ENCODE results near the gene DLL3.

The DLL3 gene

DNA sequence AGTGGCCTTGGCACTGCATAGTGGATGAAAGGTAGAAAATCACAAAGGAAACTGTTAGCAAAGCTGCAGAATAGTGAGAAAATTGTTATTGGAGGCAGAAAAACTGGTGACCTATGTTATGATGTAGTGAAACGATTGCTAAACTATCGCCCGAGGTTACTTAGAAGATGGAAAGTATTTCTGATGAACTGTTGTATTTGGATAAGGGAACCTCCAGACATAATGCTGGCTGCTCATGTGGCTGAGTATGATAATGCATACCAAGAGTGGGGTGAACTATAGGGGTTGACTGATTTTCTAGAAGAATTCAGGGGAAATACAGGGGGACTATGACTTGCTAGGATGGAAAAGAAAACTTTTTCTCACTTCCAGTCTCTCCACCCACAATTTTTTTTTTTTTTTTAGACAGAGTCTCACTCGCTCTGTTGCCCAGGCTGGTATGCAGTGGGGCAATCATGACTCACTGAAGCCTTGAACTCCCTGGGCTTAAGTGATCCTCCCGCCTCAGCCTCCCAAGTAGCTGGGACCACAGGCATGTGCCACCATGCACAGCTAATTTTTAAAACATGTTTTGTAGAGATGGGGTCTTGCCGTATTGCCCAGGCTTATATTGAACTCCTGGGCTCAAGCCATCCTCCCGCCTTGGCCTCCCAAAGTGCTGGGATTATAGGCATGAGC lies 45.6 kb downstream of the DLL3 start:
- H3K4me3 ChIP-seq (ENCODE audit: severe bottlenecking): no peak overlapping the region
- H3K36me3 ChIP-seq (ENCODE audit: low read depth): no peaks in the 10 kb centered on the region
- ATAC-seq (ENCODE audit: low read depth): no peak
- H3K9me3 ChIP-seq (ENCODE audit: severe bottlenecking): no peaks in the 10 kb centered on the region
- no peaks in the 10 kb centered on the region for H3K27me3 ChIP-seq (ENCODE audit: insufficient read depth, poor library complexity, severe bottlenecking)
- TF ChIP-seq, protein P1, sequence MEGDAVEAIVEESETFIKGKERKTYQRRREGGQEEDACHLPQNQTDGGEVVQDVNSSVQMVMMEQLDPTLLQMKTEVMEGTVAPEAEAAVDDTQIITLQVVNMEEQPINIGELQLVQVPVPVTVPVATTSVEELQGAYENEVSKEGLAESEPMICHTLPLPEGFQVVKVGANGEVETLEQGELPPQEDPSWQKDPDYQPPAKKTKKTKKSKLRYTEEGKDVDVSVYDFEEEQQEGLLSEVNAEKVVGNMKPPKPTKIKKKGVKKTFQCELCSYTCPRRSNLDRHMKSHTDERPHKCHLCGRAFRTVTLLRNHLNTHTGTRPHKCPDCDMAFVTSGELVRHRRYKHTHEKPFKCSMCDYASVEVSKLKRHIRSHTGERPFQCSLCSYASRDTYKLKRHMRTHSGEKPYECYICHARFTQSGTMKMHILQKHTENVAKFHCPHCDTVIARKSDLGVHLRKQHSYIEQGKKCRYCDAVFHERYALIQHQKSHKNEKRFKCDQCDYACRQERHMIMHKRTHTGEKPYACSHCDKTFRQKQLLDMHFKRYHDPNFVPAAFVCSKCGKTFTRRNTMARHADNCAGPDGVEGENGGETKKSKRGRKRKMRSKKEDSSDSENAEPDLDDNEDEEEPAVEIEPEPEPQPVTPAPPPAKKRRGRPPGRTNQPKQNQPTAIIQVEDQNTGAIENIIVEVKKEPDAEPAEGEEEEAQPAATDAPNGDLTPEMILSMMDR (IDR thresholded peaks at IDR 0.05; ENCODE audit: poor library complexity, severe bottlenecking): no peak
- peaks cover 17% of the 10 kb centered on the region for H3K4me1 ChIP-seq (ENCODE audit: insufficient read depth, poor library complexity, severe bottlenecking)
- peak overlapping the region; percentile 55 for H3K27ac ChIP-seq (ENCODE audit: poor library complexity, severe bottlenecking)
- no peak for DNase-seq (ENCODE audit: low spot score)

DNA sequence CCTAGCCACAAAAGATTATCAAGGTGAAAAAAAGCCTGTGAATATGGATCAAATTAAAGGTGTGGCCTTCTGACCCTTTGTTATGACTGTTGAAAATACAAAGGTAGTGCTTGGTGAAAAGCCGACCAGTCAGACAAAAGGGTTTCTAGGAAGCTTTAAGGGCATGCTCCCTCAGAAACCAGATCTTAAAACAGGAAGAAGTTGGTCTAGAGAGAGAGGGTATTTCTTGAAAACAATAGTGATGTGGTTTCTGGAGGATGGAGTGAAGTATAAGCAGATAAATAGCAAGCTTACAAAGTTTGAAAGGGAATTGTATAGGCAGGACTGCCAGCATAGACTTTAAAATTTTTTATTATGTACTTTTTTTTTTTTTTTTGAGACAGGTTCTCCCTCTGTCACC lies 46.2 kb downstream of the DLL3 start:
- Histone ChIP-seq H3K27ac (ENCODE audit: poor library complexity, severe bottlenecking) (no peak overlapping the region), H3K36me3 (ENCODE audit: low read depth) (no peaks in the 10 kb centered on the region), H3K27me3 (ENCODE audit: insufficient read depth, poor library complexity, severe bottlenecking) (no peaks in the 10 kb centered on the region), H3K4me1 (ENCODE audit: insufficient read depth, poor library complexity, severe bottlenecking) (peaks cover 17% of the 10 kb centered on the region), H3K9me3 (ENCODE audit: severe bottlenecking) (no peaks in the 10 kb centered on the region), H3K4me3 (ENCODE audit: severe bottlenecking) (no peak overlapping the region)
- DNase-seq (ENCODE audit: low spot score) (no peak), ATAC-seq (ENCODE audit: low read depth) (no peak)
- TF ChIP-seq, protein P1 (IDR thresholded peaks at IDR 0.05; ENCODE audit: poor library complexity, severe bottlenecking): no peak

DNA sequence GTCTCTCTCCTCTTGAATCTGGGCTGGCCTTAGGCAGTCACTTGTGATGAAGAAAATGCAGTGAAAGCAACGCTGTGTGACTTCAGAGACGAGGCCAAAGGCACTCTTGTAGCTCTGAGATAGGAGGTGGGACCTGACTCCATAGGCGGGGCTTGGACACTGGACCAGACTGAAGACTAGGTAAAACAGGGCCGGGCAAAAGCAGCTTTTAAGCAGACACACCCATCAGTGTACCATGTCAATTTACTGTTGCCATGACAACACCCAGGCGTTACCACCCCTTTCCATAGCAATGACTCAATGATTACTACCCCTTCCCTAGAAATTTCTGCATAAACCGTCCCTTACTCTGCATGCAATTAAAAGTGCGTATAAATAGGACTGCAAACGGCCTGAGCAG lies 47.9 kb downstream of the DLL3 start:
- Histone ChIP-seq H3K4me3 (ENCODE audit: severe bottlenecking) (no peak overlapping the region), H3K4me1 (ENCODE audit: insufficient read depth, poor library complexity, severe bottlenecking) (peaks cover 13% of the 10 kb centered on the region), H3K27ac (ENCODE audit: poor library complexity, severe bottlenecking) (no peak overlapping the region), H3K36me3 (ENCODE audit: low read depth) (no peaks in the 10 kb centered on the region), H3K27me3 (ENCODE audit: insufficient read depth, poor library complexity, severe bottlenecking) (no peaks in the 10 kb centered on the region), H3K9me3 (ENCODE audit: severe bottlenecking) (no peaks in the 10 kb centered on the region)
- DNase-seq (ENCODE audit: low spot score): no peak
- TF ChIP-seq, protein P1 (IDR thresholded peaks at IDR 0.05; ENCODE audit: poor library complexity, severe bottlenecking): no peak
- 0 out of 3 replicates have a peak, but pooled peaks have one; percentile 18 for ATAC-seq (ENCODE audit: low read depth)

DNA sequence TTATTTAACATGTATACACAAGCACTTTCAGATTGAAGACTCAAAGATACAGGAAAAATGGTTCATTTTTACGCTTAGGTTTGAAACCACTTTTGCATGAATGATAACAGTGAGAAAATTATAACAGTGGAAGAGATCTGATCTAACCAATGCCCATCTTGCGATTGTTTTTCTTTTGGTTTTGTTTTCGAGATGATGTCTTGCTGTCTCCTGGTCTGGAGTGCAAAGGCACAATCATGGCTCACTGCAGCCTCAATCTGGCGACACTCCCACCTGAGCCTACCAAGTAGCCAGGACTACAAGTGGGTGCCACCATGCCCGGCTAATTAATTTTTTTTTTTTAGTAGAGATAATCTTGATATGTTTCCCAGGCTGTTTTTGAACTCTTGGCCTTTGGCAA lies 51.5 kb downstream of the DLL3 start:
- DNase-seq (ENCODE audit: low spot score) (no peak), ATAC-seq (ENCODE audit: low read depth) (no peak)
- no peaks in the 10 kb centered on the region for H3K27me3 ChIP-seq (ENCODE audit: insufficient read depth, poor library complexity, severe bottlenecking)
- no peak overlapping the region for H3K27ac ChIP-seq (ENCODE audit: poor library complexity, severe bottlenecking)
- TF ChIP-seq, protein P1 (IDR thresholded peaks at IDR 0.05; ENCODE audit: poor library complexity, severe bottlenecking): no peak
- H3K4me1 ChIP-seq (ENCODE audit: insufficient read depth, poor library complexity, severe bottlenecking): no peaks in the 10 kb centered on the region
- H3K4me3 ChIP-seq (ENCODE audit: severe bottlenecking): no peak overlapping the region
- no peaks in the 10 kb centered on the region for H3K36me3 ChIP-seq (ENCODE audit: low read depth)
- no peaks in the 10 kb centered on the region for H3K9me3 ChIP-seq (ENCODE audit: severe bottlenecking)

DNA sequence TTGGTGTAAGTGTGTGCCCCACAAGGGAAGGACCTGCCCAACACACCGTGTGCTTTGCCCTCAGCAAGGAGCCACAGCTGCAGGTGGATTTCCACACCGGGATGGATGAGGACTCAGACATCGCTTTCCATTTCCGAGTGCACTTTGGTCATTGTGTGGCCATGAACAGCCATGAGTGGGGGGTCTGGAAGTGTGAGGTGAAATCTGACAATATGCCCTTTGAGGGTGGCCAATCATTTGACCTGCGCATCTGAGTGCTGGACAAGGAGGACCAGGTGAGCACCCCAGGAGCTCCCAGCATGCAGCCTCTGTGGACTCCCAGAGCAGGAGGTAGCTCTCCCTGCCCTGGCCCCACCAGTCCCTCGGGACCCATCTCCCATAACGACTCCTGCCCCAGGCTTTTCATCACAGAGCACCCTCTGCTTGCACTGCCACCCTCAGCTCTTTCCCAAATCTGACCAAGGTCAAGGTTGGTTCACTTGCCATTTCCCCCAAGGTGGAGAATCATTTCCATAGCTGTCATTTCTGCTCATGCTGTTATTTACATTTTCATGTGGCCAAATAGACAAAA lies 54.4 kb downstream of the DLL3 start:
- TF ChIP-seq, protein P1 (IDR thresholded peaks at IDR 0.05; ENCODE audit: poor library complexity, severe bottlenecking): no peak
- no peak for ATAC-seq (ENCODE audit: low read depth)
- DNase-seq (ENCODE audit: low spot score): no peak
- H3K36me3 ChIP-seq (ENCODE audit: low read depth): no peaks in the 10 kb centered on the region
- H3K27me3 ChIP-seq (ENCODE audit: insufficient read depth, poor library complexity, severe bottlenecking): no peaks in the 10 kb centered on the region
- H3K9me3 ChIP-seq (ENCODE audit: severe bottlenecking): no peaks in the 10 kb centered on the region
- no peaks in the 10 kb centered on the region for H3K4me1 ChIP-seq (ENCODE audit: insufficient read depth, poor library complexity, severe bottlenecking)
- H3K4me3 ChIP-seq (ENCODE audit: severe bottlenecking): no peak overlapping the region
- H3K27ac ChIP-seq (ENCODE audit: poor library complexity, severe bottlenecking): no peak overlapping the region

All from RWPE2 (cell line).